MM.1S (cell line): ENCODE data around the gene ASH1L.
A peak's percentile ranks its signal among the peaks of the same experiment; 100 is the strongest.
"Not testable (repeated sequence)": the region's sequence is repeated elsewhere in the genome, so short reads cannot be mapped to it uniquely, and the experiment has no call there.

Experiments
- DNase-seq: peaks from one replicate; pipeline ENCODE4 v3.0.0-alpha.2; 2015
- H2AFZ ChIP-seq: fragments of 300-600 bp; sonication (generic); 2 replicates; pipeline ENCODE4 v1.6.0; 2016; ENCODE audit warnings: antibody characterized with exemption, low read length
- H3F3A ChIP-seq: fragments of 300-600 bp; sonication (generic); 2 replicates; pipeline ENCODE4 v1.6.1; 2016; ENCODE audit warnings: mild to moderate bottlenecking, antibody characterized with exemption, low read length, moderate library complexity, mixed read lengths; ENCODE audit not compliant: insufficient read depth
- H3K27ac ChIP-seq: fragments of 300-600 bp; sonication (generic); 2 replicates; pipeline ENCODE4 v1.5.1; 2016; ENCODE audit warnings: mild to moderate bottlenecking, low read length
- H3K27me3 ChIP-seq: fragments of 300-600 bp; sonication (generic); replicated peaks from 2 replicates; pipeline ENCODE4 v1.6.0; 2016; ENCODE audit warnings: low read length; ENCODE audit not compliant: insufficient read depth
- H3K36me3 ChIP-seq: fragments of 300-600 bp; sonication (generic); replicated peaks from 2 replicates; pipeline ENCODE4 v1.6.1; 2016; ENCODE audit warnings: mild to moderate bottlenecking, low read length, mixed read lengths; ENCODE audit not compliant: insufficient read depth
- H3K4me1 ChIP-seq: fragments of 300-600 bp; sonication (generic); 2 replicates; pipeline ENCODE4 v1.6.1; 2016; ENCODE audit warnings: low read length, mixed read lengths
- H3K4me2 ChIP-seq: fragments of 300-600 bp; sonication (generic); 2 replicates; pipeline ENCODE4 v1.6.0; 2016; ENCODE audit warnings: low read depth, low read length
- H3K4me3 ChIP-seq: fragments of 300-600 bp; sonication (generic); 2 replicates; pipeline ENCODE4 v1.5.1; 2016; ENCODE audit warnings: low read length, mixed read lengths
- H3K79me2 ChIP-seq: fragments of 300-600 bp; sonication (generic); 2 replicates; pipeline ENCODE4 v1.6.1; 2016; ENCODE audit warnings: mixed run types, low read length, mixed read lengths
- H3K9ac ChIP-seq: fragments of 300-600 bp; sonication (generic); 2 replicates; pipeline ENCODE4 v1.6.1; 2016; ENCODE audit warnings: low read length, mixed read lengths
- H3K9me2 ChIP-seq: fragments of 300-600 bp; sonication (generic); replicated peaks from 2 replicates; pipeline ENCODE4 v1.6.1; 2016; ENCODE audit warnings: mild to moderate bottlenecking, low read length, mixed read lengths; ENCODE audit not compliant: insufficient read depth
- H3K9me3 ChIP-seq: fragments of 300-600 bp; sonication (generic); replicated peaks from 2 replicates; pipeline ENCODE4 v1.6.1; 2016; ENCODE audit warnings: mild to moderate bottlenecking, low read length, mixed read lengths; ENCODE audit not compliant: insufficient read depth
- H4K20me1 ChIP-seq: fragments of 300-600 bp; sonication (generic); 2 replicates; pipeline ENCODE4 v1.6.1; 2016; ENCODE audit warnings: mild to moderate bottlenecking, low read length, moderate library complexity, mixed read lengths; ENCODE audit not compliant: insufficient read depth
- EZH2 ChIP-seq: fragments of 300-600 bp; sonication (generic); optimal IDR thresholded peaks from 2 replicates; pipeline ENCODE3; 2017; ENCODE audit warnings: low read depth, mild to moderate bottlenecking, antibody characterized with exemption, low read length, mixed read lengths
- EZH2phosphoT487 ChIP-seq: fragments of 300-600 bp; sonication (generic); IDR thresholded peaks from 2 replicates; pipeline ENCODE4 v1.6.1; 2018; ENCODE audit warnings: antibody characterized with exemption, low read length
- TF ChIP-seq, protein P1 (sequence below): fragments of 300-600 bp; sonication (generic); IDR thresholded peaks from 2 replicates; pipeline ENCODE4 v1.5.1; 2016; ENCODE audit warnings: antibody characterized with exemption, low read length, mixed read lengths

Gene ASH1L

DNA sequence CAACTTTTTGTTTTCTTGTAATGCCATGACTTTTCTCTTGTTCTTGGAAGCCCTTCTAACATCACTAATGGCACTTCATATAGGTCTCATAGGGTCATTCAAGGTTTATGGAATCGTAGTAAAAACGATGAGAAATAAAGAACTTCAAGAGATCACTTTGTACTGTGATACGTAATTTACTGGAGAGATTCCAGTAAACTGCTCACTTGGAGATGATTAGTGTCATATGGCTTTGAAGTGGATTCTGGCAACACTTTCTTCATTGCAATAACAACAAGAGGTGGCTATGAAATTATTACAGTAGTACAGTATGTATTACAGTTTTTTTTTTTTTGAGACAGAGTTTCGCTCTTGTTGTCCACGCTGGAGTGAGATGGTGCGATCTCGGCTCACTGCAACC lies 138.5 kb downstream of the ASH1L start:
- no peak for DNase-seq
- Histone ChIP-seq H3K27ac (no peak overlapping the region), H3K36me3 (no peaks in the 10 kb centered on the region), H3K4me2 (no peak overlapping the region), H3K9me2 (no peaks in the 10 kb centered on the region), H3K27me3 (no peaks in the 10 kb centered on the region), H3K9me3 (no peaks in the 10 kb centered on the region), H4K20me1 (no peaks in the 10 kb centered on the region), H3K4me1 (no peaks in the 10 kb centered on the region), H2AFZ (no peak overlapping the region), H3F3A (no peaks in the 10 kb centered on the region), H3K4me3 (no peak overlapping the region), H3K79me2 (peaks cover 16% of the 10 kb centered on the region; the same call in 1 of the 2 replicates), H3K9ac (no peak overlapping the region)
- TF ChIP-seq, protein P1, sequence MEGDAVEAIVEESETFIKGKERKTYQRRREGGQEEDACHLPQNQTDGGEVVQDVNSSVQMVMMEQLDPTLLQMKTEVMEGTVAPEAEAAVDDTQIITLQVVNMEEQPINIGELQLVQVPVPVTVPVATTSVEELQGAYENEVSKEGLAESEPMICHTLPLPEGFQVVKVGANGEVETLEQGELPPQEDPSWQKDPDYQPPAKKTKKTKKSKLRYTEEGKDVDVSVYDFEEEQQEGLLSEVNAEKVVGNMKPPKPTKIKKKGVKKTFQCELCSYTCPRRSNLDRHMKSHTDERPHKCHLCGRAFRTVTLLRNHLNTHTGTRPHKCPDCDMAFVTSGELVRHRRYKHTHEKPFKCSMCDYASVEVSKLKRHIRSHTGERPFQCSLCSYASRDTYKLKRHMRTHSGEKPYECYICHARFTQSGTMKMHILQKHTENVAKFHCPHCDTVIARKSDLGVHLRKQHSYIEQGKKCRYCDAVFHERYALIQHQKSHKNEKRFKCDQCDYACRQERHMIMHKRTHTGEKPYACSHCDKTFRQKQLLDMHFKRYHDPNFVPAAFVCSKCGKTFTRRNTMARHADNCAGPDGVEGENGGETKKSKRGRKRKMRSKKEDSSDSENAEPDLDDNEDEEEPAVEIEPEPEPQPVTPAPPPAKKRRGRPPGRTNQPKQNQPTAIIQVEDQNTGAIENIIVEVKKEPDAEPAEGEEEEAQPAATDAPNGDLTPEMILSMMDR: no peak
- TF ChIP-seq EZH2: no peak
- no peak for TF ChIP-seq EZH2phosphoT487

DNA sequence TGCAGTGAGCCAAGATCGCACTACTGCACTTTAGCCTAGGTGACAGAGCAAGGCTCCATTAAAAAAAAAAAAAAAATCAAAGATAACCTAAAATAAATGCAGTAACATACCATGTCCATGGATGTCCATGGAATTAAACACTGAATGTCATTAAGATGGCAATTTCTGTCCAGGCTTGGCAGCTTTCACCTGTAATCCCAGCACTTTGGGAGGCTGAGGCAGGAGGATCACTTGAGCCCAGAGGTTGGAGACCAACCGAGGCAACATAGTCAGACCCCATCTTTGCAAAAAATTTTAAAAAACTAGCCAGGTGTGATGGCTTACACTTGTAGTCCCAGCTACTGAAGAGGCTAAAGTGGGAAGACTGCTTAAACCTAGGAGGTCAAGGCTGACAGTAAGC lies 141.8 kb downstream of the ASH1L start:
- no peak overlapping the region for H3K9ac ChIP-seq
- H3K9me2 ChIP-seq: no peaks in the 10 kb centered on the region
- no peak overlapping the region for H3K4me3 ChIP-seq
- H2AFZ ChIP-seq: no peak overlapping the region
- H3F3A ChIP-seq: no peaks in the 10 kb centered on the region
- no peaks in the 10 kb centered on the region for H3K36me3 ChIP-seq
- no peaks in the 10 kb centered on the region for H3K27me3 ChIP-seq
- no peak overlapping the region for H3K4me2 ChIP-seq
- no peak for DNase-seq
- no peak for TF ChIP-seq EZH2
- no peak for TF ChIP-seq EZH2phosphoT487
- TF ChIP-seq, protein P1: no peak
- H3K79me2 ChIP-seq: peaks cover 11% of the 10 kb centered on the region
- H4K20me1 ChIP-seq: no peaks in the 10 kb centered on the region
- no peak overlapping the region for H3K27ac ChIP-seq
- H3K4me1 ChIP-seq: no peaks in the 10 kb centered on the region
- H3K9me3 ChIP-seq: no peaks in the 10 kb centered on the region

DNA sequence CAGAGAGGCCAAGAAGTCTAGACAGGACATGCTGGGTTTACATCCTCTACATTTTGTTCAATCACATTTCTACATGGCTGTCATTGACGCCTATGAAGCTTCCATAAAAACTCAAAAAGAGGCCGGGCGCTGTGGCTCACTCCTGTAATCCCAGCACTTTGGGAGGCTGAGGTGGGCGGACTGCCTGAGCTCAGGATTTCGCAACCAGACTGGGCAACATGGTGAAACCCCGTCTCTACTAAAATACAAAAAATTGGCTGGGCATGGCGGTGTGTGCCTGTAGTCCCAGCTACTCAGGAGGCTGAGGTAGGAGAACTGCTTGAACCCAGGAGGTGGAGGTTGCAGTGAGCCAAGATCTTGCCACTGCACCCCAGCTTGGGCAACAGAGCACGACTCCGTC lies 150.8 kb downstream of the ASH1L start:
- not testable (repeated sequence) for H3K27me3 ChIP-seq, H4K20me1 ChIP-seq, H3K4me3 ChIP-seq, H3K9ac ChIP-seq, H3K9me2 ChIP-seq, DNase-seq, H3K9me3 ChIP-seq, H2AFZ ChIP-seq, H3K4me2 ChIP-seq, H3K36me3 ChIP-seq
- peaks cover 22% of the 10 kb centered on the region for H3K4me1 ChIP-seq
- H3K27ac ChIP-seq: peak overlapping the region; percentile 39; the same call in 1 of the 2 replicates
- peaks cover 21% of the 10 kb centered on the region for H3F3A ChIP-seq
- peaks cover 23% of the 10 kb centered on the region for H3K79me2 ChIP-seq

DNA sequence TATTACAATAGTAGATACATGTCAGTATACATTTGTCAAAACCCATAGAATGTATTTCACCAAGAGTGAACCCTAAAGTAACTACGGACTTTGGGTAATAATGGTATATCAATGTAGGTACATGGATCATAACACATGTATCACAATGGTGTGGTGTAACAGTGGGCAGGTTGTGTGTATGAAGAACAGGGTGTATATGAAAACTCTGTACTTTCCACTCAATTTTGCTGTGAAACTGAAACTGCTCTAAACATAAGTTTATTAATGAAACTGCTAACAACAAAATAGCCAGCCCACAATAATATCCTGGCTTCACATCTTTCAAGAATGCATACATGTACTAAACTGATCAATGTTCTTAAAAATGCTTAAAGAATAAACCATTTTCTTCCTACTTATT lies 151.7 kb downstream of the ASH1L start:
- Histone ChIP-seq H3K79me2 (peaks cover 23% of the 10 kb centered on the region), H3F3A (peaks cover 21% of the 10 kb centered on the region), H3K36me3 (no peaks in the 10 kb centered on the region), H3K4me2 (peak overlapping the region; percentile 72), H3K9ac (no peak overlapping the region), H3K4me1 (peaks cover 22% of the 10 kb centered on the region), H4K20me1 (no peaks in the 10 kb centered on the region), H3K9me3 (no peaks in the 10 kb centered on the region), H3K4me3 (peak overlapping the region; percentile 24; the same call in 1 of the 2 replicates), H3K9me2 (no peaks in the 10 kb centered on the region), H3K27me3 (no peaks in the 10 kb centered on the region), H3K27ac (peak overlapping the region; percentile 60; the same call in 1 of the 2 replicates), H2AFZ (no peak overlapping the region)
- peak; percentile 87 for DNase-seq
- TF ChIP-seq EZH2: no peak
- TF ChIP-seq, protein P1: no peak
- TF ChIP-seq EZH2phosphoT487: no peak
